H9 (cell line): ENCODE data around the gene MACROD1. TPM values are rescaled to one million over a fixed set of nuclear protein-coding genes. Genes with fewer than 3 reads are reported as not detected.

Source experiments
- DNase-seq: peaks from one replicate; pipeline ENCODE4 v3.0.0-alpha.2; 2017
- H2AFZ ChIP-seq: one replicate; pipeline ENCODE4 v1.6.1; 2013; ENCODE audit warnings: mild to moderate bottlenecking, low read length, control low read depth, moderate library complexity
- H2AK5ac ChIP-seq: 2 replicates; pipeline ENCODE4 v1.6.1; 2013; ENCODE audit warnings: low read length, control low read depth, mixed read lengths; ENCODE audit not compliant: insufficient read length
- H2BK120ac ChIP-seq: one replicate; pipeline ENCODE4 v1.6.1; 2013; ENCODE audit warnings: low read depth, mild to moderate bottlenecking, low read length, control low read depth, inconsistent platforms; ENCODE audit not compliant: poor library complexity, severe bottlenecking
- H2BK12ac ChIP-seq: 2 replicates; pipeline ENCODE4 v1.6.1; 2013; ENCODE audit warnings: low read length, control low read depth, mixed read lengths, low read depth; ENCODE audit not compliant: insufficient read length
- H2BK15ac ChIP-seq: 2 replicates; pipeline ENCODE4 v1.6.1; 2013; ENCODE audit warnings: low read depth, low read length, control low read depth
- H2BK20ac ChIP-seq: one replicate; pipeline ENCODE4 v1.6.1; 2013; ENCODE audit warnings: low read depth, mild to moderate bottlenecking, low read length, control low read depth, inconsistent platforms; ENCODE audit not compliant: poor library complexity, severe bottlenecking
- H2BK5ac ChIP-seq: 2 replicates; pipeline ENCODE4 v1.6.1; 2013; ENCODE audit warnings: low read length, control low read depth, mixed read lengths; ENCODE audit not compliant: insufficient read length
- H3K14ac ChIP-seq: 2 replicates; pipeline ENCODE4 v1.6.1; 2013; ENCODE audit warnings: low read length, control low read depth; ENCODE audit not compliant: insufficient read depth
- H3K18ac ChIP-seq: 2 replicates; pipeline ENCODE4 v1.6.1; 2013; ENCODE audit warnings: low read depth, mild to moderate bottlenecking, mixed read lengths, low read length, control low read depth; ENCODE audit not compliant: insufficient read length
- H3K23ac ChIP-seq: 2 replicates; pipeline ENCODE4 v1.6.1; 2013; ENCODE audit warnings: low read length, control low read depth, mixed read lengths, low read depth; ENCODE audit not compliant: insufficient read length
- H3K23me2 ChIP-seq: 2 replicates; pipeline ENCODE4 v1.6.1; 2013; ENCODE audit warnings: low read depth, mild to moderate bottlenecking, mixed read lengths, low read length, control low read depth; ENCODE audit not compliant: insufficient read length, poor library complexity, severe bottlenecking
- H3K27ac ChIP-seq: 2 replicates; pipeline ENCODE4 v1.5.1; 2013; ENCODE audit warnings: low read length, control low read depth, mixed read lengths, low read depth; ENCODE audit not compliant: insufficient read length
- H3K27me3 ChIP-seq: 2 replicates; pipeline ENCODE4 v1.6.1; 2013; ENCODE audit warnings: low read length, control low read depth, inconsistent platforms; ENCODE audit not compliant: insufficient read depth
- H3K4ac ChIP-seq: 2 replicates; pipeline ENCODE4 v1.6.1; 2013; ENCODE audit warnings: low read depth, mild to moderate bottlenecking, control low read depth, inconsistent platforms, low read length, moderate library complexity
- H3K4me1 ChIP-seq: 2 replicates; pipeline ENCODE4 v1.6.1; 2013; ENCODE audit warnings: low read length, control low read depth, inconsistent platforms; ENCODE audit not compliant: insufficient read depth
- H3K4me2 ChIP-seq: 2 replicates; pipeline ENCODE4 v1.6.1; 2013; ENCODE audit warnings: low read length, control low read depth, mixed read lengths; ENCODE audit not compliant: insufficient read length, insufficient read depth
- H3K56ac ChIP-seq: 2 replicates; pipeline ENCODE4 v1.6.1; 2013; ENCODE audit warnings: low read depth, mild to moderate bottlenecking, mixed read lengths, low read length, control low read depth; ENCODE audit not compliant: insufficient read length
- H3K79me1 ChIP-seq: 2 replicates; pipeline ENCODE4 v1.6.1; 2013; ENCODE audit warnings: low read depth, mild to moderate bottlenecking, moderate library complexity, low read length, control low read depth, inconsistent platforms; ENCODE audit not compliant: insufficient read depth, poor library complexity, severe bottlenecking
- H3K79me2 ChIP-seq: 2 replicates; pipeline ENCODE4 v1.6.1; 2013; ENCODE audit warnings: low read length, control low read depth, inconsistent platforms; ENCODE audit not compliant: insufficient read depth
- H3K9ac ChIP-seq: 2 replicates; pipeline ENCODE4 v1.6.1; 2013; ENCODE audit warnings: low read length, control low read depth, mixed read lengths; ENCODE audit not compliant: insufficient read length; ENCODE audit errors: extremely low read depth
- H3K9me3 ChIP-seq: one replicate; pipeline ENCODE4 v1.6.1; 2013; ENCODE audit warnings: low read depth, low read length, inconsistent platforms; ENCODE audit not compliant: control insufficient read depth
- H3T11ph ChIP-seq: one replicate; pipeline ENCODE4 v1.6.1; 2013; ENCODE audit warnings: mild to moderate bottlenecking, low read length, control low read depth, inconsistent platforms
- H4K20me1 ChIP-seq: one replicate; pipeline ENCODE4 v1.6.1; 2013; ENCODE audit not compliant: control insufficient read depth, insufficient read length, insufficient read depth
- H4K5ac ChIP-seq: 2 replicates; pipeline ENCODE4 v1.6.1; 2013; ENCODE audit warnings: low read depth, mild to moderate bottlenecking, mixed read lengths, low read length, control low read depth; ENCODE audit not compliant: insufficient read length
- H4K8ac ChIP-seq: replicated peaks from 2 replicates; pipeline ENCODE4 v1.6.1; 2013; ENCODE audit warnings: low read length, control low read depth, mixed read lengths, low read depth; ENCODE audit not compliant: insufficient read length
- H4K91ac ChIP-seq: 2 replicates; pipeline ENCODE4 v1.6.1; 2013; ENCODE audit warnings: low read depth, mild to moderate bottlenecking, moderate library complexity, mixed read lengths, low read length, control low read depth; ENCODE audit not compliant: insufficient read length
- H3K27ac Mint-ChIP-seq, 3 experiments: 2 replicates in 2 of 3; 3 replicates in 1 of 3; pipeline ENCODE4 v1.8.0; 2020 to 2021; ENCODE audit warnings: mixed read lengths in 3 of 3, mild to moderate bottlenecking in 1 of 3, moderate library complexity in 1 of 3
- H3K27me3 Mint-ChIP-seq: 2 replicates; pipeline ENCODE4 v1.8.0; 2021; ENCODE audit warnings: low read depth, mild to moderate bottlenecking, moderate library complexity, mixed read lengths
- H3K36me3 Mint-ChIP-seq, 3 experiments: 2 replicates in 2 of 3; 3 replicates in 1 of 3; pipeline ENCODE4 v1.8.0; 2020 to 2021; ENCODE audit warnings: low read depth in 3 of 3, mixed read lengths in 3 of 3; ENCODE audit not compliant: insufficient read depth in 1 of 3
- H3K4me1 Mint-ChIP-seq, 2 experiments: 2 replicates each; pipeline ENCODE4 v1.8.0; 2020; ENCODE audit warnings: mixed read lengths in 2 of 2
- H3K4me3 Mint-ChIP-seq, 2 experiments: 2 replicates in 1 of 2; 3 replicates in 1 of 2; pipeline ENCODE4 v1.8.0; 2020 to 2021; ENCODE audit warnings: mild to moderate bottlenecking in 2 of 2, mixed read lengths in 2 of 2, moderate library complexity in 1 of 2
- H3K9me3 Mint-ChIP-seq, 2 experiments: 2 replicates in 1 of 2; 3 replicates in 1 of 2; pipeline ENCODE4 v1.8.0; 2020; ENCODE audit warnings: mild to moderate bottlenecking in 2 of 2, mixed read lengths in 2 of 2, moderate library complexity in 1 of 2
- WGBS: extraction: QIAGEN DNeasy Blood & Tissue Kit; methylation state at CpG from one replicate; pipeline ENCODE4 v1.1.7; 2013; ENCODE audit warnings: missing lambda C conversion rate, low lambda C conversion rate, mixed read lengths; ENCODE audit not compliant: insufficient read length; ENCODE audit errors: extremely low coverage; 5-methylcytosine and 5-hydroxymethylcytosine counted together
- total RNA-seq: library from RNA; stranded (reverse); gene quantifications from 2 replicates; pipeline ENCODE4 v1.2.1, GENCODE V29; 2021
- TF ChIP-seq, protein P1 (sequence below): fragments of 200-600 bp; sonication (generic); conservative IDR thresholded peaks from 3 replicates; pipeline ENCODE4 v1.8.0; 2021; ENCODE audit warnings: antibody characterized with exemption, mild to moderate bottlenecking

Gene MACROD1
- total RNA-seq, 1 experiment from 2014 or later, result 21.2 TPM

DNA sequence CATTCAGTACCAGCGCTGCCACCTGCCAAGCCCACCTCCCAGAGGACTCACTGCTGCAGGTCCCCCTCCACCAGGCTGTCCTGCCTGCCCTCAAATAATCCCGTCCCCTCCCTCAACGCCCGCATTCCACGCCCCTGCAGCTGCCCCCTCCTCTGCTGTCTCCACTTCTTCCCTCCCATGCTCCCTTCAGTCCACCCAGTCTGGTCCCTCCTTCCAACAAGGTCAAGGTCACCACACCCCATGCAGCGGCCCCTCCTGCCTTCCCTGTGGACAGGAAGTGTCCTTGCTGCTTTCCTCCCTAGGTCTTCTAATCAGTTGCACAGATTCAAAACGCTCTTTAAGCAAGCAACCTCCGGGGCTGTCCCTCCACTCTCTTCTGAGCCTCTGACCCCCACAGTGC lies 12.1 kb downstream of the MACROD1 start:
- no peaks in the 10 kb centered on the region for H3K27me3 ChIP-seq
- no peak overlapping the region for H3T11ph ChIP-seq
- no peak overlapping the region for H4K5ac ChIP-seq
- H3K4me3 Mint-ChIP-seq, result peak overlapping the region in 1 of 2 experiments; percentile 63; a peak in 3 of 5 replicates
- H4K91ac ChIP-seq, result no peak overlapping the region
- H2AK5ac ChIP-seq, result no peak overlapping the region
- H2BK12ac ChIP-seq, result no peak overlapping the region
- peaks cover 16 to 20% of the 10 kb centered on the region in 2 experiments for H3K4me1 Mint-ChIP-seq
- H2AFZ ChIP-seq, result no peak overlapping the region
- TF ChIP-seq, protein P1, sequence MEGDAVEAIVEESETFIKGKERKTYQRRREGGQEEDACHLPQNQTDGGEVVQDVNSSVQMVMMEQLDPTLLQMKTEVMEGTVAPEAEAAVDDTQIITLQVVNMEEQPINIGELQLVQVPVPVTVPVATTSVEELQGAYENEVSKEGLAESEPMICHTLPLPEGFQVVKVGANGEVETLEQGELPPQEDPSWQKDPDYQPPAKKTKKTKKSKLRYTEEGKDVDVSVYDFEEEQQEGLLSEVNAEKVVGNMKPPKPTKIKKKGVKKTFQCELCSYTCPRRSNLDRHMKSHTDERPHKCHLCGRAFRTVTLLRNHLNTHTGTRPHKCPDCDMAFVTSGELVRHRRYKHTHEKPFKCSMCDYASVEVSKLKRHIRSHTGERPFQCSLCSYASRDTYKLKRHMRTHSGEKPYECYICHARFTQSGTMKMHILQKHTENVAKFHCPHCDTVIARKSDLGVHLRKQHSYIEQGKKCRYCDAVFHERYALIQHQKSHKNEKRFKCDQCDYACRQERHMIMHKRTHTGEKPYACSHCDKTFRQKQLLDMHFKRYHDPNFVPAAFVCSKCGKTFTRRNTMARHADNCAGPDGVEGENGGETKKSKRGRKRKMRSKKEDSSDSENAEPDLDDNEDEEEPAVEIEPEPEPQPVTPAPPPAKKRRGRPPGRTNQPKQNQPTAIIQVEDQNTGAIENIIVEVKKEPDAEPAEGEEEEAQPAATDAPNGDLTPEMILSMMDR, result no peak
- no peaks in the 10 kb centered on the region for H4K20me1 ChIP-seq
- H2BK120ac ChIP-seq, result no peak overlapping the region
- H2BK20ac ChIP-seq, result no peak overlapping the region
- H3K4me1 ChIP-seq, result peaks cover 2% of the 10 kb centered on the region
- no peaks in the 10 kb centered on the region for H3K9me3 Mint-ChIP-seq
- H3K14ac ChIP-seq, result no peak overlapping the region
- no peak overlapping the region for H3K9ac ChIP-seq
- H3K4ac ChIP-seq, result no peak overlapping the region
- H3K56ac ChIP-seq, result no peak overlapping the region
- H3K79me1 ChIP-seq, result no peaks in the 10 kb centered on the region
- no peak for DNase-seq
- H3K23me2 ChIP-seq, result no peaks in the 10 kb centered on the region
- no peak overlapping the region for H3K23ac ChIP-seq
- H3K79me2 ChIP-seq, result no peaks in the 10 kb centered on the region
- H3K36me3 Mint-ChIP-seq, result no peaks in the 10 kb centered on the region
- H3K27ac Mint-ChIP-seq, result peak overlapping the region in 1 of 3 experiments; percentile 69; a peak in 3 of 7 replicates
- H2BK15ac ChIP-seq, result no peak overlapping the region
- no peak overlapping the region for H4K8ac ChIP-seq
- H3K4me2 ChIP-seq, result no peak overlapping the region
- no peak overlapping the region for H3K18ac ChIP-seq
- H3K9me3 ChIP-seq, result no peaks in the 10 kb centered on the region
- H3K27me3 Mint-ChIP-seq, result peaks cover 2% of the 10 kb centered on the region; the same call in 1 of the 2 replicates
- no peak overlapping the region for H3K27ac ChIP-seq
- no CpG with 5 or more reads among the region's 8 CpGs for WGBS
- no peak overlapping the region for H2BK5ac ChIP-seq
